ENCODE results near the gene ARHGAP10. TPM values are rescaled to one million over a fixed set of nuclear protein-coding genes. Genes with fewer than 3 reads are reported as not detected.

ARHGAP10 gene
- total RNA-seq, 1 donor from 2014 or later, result 20.2 TPM

DNA sequence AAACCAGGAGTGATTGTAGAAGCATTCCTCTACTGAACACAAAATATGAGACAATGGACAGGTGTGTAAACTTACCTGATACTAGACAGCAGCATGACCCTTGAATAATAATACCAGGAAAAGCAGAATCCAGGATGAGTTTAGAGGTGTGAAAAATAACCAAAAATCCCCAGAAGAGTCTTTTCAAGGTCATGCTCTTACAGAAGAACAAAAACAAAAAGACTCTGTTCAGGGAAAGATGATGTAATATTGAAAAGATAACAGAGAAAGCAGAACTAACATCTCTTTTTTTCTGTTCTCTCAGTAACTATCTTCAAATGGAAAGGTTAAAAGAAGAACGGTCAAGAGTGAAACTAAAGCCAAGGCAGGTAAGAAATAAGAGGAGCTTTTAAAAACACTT is 14.0 kb upstream of the ARHGAP10 start:
- H3K27me3 Mint-ChIP-seq (ENCODE audit: insufficient read depth, low read depth), result peaks cover 10% of the 10 kb centered on the region
- Histone ChIP-seq H3K4me3 (no peak overlapping the region), H3F3A (ENCODE audit: low read depth) (peaks cover 3% of the 10 kb centered on the region), H3K4me2 (no peak overlapping the region), H2AFZ (replicated peaks) (no peak overlapping the region), H3K4me1 (peaks cover 10% of the 10 kb centered on the region), H3K27ac (no peak overlapping the region), H3K9ac (no peak overlapping the region), H3K79me2 (ENCODE audit: low read depth) (no peaks in the 10 kb centered on the region), H3K36me3 (no peaks in the 10 kb centered on the region), H4K20me1 (ENCODE audit: low read depth) (no peaks in the 10 kb centered on the region), H3K27me3 (no peaks in the 10 kb centered on the region), H3K9me3 (ENCODE audit: low read depth) (no peaks in the 10 kb centered on the region)
- DNase-seq (ENCODE audit: low spot score), result no peak
- no peak overlapping the region for H3K27ac Mint-ChIP-seq
- no peaks in the 10 kb centered on the region for H3K36me3 Mint-ChIP-seq
- H3K4me1 Mint-ChIP-seq, result peaks cover 25% of the 10 kb centered on the region
- TF ChIP-seq EZH2phosphoT487 (IDR thresholded peaks at IDR 0.05) (no peak), EZH2 (IDR thresholded peaks at IDR 0.05) (no peak)
- TF ChIP-seq, protein P1, sequence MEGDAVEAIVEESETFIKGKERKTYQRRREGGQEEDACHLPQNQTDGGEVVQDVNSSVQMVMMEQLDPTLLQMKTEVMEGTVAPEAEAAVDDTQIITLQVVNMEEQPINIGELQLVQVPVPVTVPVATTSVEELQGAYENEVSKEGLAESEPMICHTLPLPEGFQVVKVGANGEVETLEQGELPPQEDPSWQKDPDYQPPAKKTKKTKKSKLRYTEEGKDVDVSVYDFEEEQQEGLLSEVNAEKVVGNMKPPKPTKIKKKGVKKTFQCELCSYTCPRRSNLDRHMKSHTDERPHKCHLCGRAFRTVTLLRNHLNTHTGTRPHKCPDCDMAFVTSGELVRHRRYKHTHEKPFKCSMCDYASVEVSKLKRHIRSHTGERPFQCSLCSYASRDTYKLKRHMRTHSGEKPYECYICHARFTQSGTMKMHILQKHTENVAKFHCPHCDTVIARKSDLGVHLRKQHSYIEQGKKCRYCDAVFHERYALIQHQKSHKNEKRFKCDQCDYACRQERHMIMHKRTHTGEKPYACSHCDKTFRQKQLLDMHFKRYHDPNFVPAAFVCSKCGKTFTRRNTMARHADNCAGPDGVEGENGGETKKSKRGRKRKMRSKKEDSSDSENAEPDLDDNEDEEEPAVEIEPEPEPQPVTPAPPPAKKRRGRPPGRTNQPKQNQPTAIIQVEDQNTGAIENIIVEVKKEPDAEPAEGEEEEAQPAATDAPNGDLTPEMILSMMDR (IDR thresholded peaks at IDR 0.05), result no peak
- no peaks in the 10 kb centered on the region for H3K9me3 Mint-ChIP-seq
- no peak overlapping the region for H3K4me3 Mint-ChIP-seq

DNA sequence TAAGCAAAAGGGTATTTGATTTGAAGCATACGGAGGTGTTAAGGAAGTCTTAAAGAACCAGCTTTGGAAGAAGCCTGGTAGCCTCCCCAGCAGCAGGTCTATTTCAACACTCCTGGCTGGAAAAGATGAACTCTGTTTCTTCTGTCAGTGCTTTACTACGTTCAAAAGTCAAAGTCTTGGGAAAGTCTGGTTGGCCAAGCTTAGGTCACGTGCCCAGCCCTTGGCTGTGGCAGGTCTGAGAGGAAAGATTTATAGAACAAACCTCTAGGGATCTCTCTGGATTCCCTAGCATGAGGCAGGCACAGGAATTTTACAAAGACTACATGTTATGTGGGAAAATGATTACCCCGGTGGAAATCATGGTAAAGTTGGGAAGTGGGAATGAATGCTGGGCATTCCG is 8.6 kb upstream of the ARHGAP10 start:
- no peak overlapping the region for H2AFZ ChIP-seq (replicated peaks)
- no peak for DNase-seq (ENCODE audit: low spot score)
- H3K27me3 Mint-ChIP-seq (ENCODE audit: insufficient read depth, low read depth), result peaks cover 15% of the 10 kb centered on the region

DNA sequence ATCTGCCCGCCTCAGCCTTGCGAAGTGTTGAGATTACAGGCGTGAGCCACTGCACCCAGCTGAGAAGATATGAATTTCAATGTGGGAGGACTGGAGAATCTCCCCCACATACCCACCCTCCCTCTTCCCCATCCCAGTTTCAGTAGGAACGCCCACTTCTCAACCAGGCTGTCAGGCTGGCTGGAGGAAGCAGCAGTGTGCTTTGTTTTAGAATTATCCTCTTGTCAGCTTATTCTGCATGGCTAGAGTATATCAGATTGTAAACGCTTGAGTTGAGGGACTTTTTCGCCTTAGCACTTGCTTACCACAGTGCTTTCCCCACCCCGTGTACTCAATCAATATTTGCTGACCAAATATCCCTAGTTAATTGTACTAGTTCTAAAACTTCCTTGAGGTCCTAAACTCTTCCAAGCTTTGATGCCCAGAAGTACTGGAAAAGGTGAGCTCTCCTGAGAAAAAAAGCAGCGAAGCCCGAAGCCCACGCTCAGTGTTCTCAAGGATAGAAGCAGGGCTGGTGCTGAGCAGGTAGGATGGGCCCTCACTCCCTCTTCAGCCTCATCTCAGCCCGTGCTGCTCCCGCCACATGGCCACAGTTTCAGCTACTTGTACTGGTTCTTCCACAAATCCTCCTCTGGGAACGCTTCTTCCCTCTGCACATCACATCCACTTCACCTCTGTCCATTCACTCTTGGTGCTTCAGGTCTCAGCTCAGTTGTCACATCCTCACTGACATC is 7.3 kb upstream of the ARHGAP10 start:
- no peaks in the 10 kb centered on the region for H3K36me3 Mint-ChIP-seq
- H3K79me2 ChIP-seq (ENCODE audit: low read depth), result no peaks in the 10 kb centered on the region
- no peak overlapping the region for H3K27ac Mint-ChIP-seq
- H3K4me1 Mint-ChIP-seq, result peaks cover 18% of the 10 kb centered on the region
- no peaks in the 10 kb centered on the region for H4K20me1 ChIP-seq (ENCODE audit: low read depth)
- peak; percentile 77 for DNase-seq (ENCODE audit: low spot score)
- H3K27ac ChIP-seq, result peak overlapping the region; percentile 34
- peaks cover 10% of the 10 kb centered on the region for H3K27me3 ChIP-seq
- peaks cover 23% of the 10 kb centered on the region for H3F3A ChIP-seq (ENCODE audit: low read depth)
- no peak overlapping the region for H2AFZ ChIP-seq (replicated peaks)
- TF ChIP-seq EZH2 (IDR thresholded peaks at IDR 0.05) (no peak), EZH2phosphoT487 (IDR thresholded peaks at IDR 0.05) (no peak)
- TF ChIP-seq, protein P1 (IDR thresholded peaks at IDR 0.05), result no peak
- peak overlapping the region; percentile 35 for H3K4me3 Mint-ChIP-seq
- no peaks in the 10 kb centered on the region for H3K9me3 ChIP-seq (ENCODE audit: low read depth)
- no peaks in the 10 kb centered on the region for H3K36me3 ChIP-seq
- no peak overlapping the region for H3K4me3 ChIP-seq
- peaks cover 20% of the 10 kb centered on the region for H3K27me3 Mint-ChIP-seq (ENCODE audit: insufficient read depth, low read depth)
- peak overlapping the region; percentile 50 for H3K4me2 ChIP-seq
- H3K9me3 Mint-ChIP-seq, result no peaks in the 10 kb centered on the region
- no peak overlapping the region for H3K9ac ChIP-seq
- H3K4me1 ChIP-seq, result peaks cover 15% of the 10 kb centered on the region

More for the DNA sequence above, 8.6 kb upstream of the ARHGAP10 start:
- H3K9ac ChIP-seq, result no peak overlapping the region
- H3F3A ChIP-seq (ENCODE audit: low read depth), result peaks cover 17% of the 10 kb centered on the region
- H3K79me2 ChIP-seq (ENCODE audit: low read depth), result no peaks in the 10 kb centered on the region
- peaks cover 8% of the 10 kb centered on the region for H3K27me3 ChIP-seq
- no peak for TF ChIP-seq EZH2phosphoT487 (IDR thresholded peaks at IDR 0.05)
- TF ChIP-seq, protein P1 (IDR thresholded peaks at IDR 0.05), result no peak
- no peak for TF ChIP-seq EZH2 (IDR thresholded peaks at IDR 0.05)
- Mint-ChIP-seq H3K27ac (peak overlapping the region; percentile 79), H3K36me3 (no peaks in the 10 kb centered on the region), H3K4me3 (no peak overlapping the region), H3K9me3 (no peaks in the 10 kb centered on the region), H3K4me1 (peaks cover 16% of the 10 kb centered on the region)
- no peaks in the 10 kb centered on the region for H3K9me3 ChIP-seq (ENCODE audit: low read depth)
- H3K4me2 ChIP-seq, result no peak overlapping the region
- no peaks in the 10 kb centered on the region for H4K20me1 ChIP-seq (ENCODE audit: low read depth)
- H3K4me3 ChIP-seq, result no peak overlapping the region
- no peaks in the 10 kb centered on the region for H3K36me3 ChIP-seq
- H3K4me1 ChIP-seq, result peaks cover 10% of the 10 kb centered on the region
- H3K27ac ChIP-seq, result no peak overlapping the region

Measured in neural progenitor cell (in vitro differentiated cells).